ENCODE results near the gene RC3H1. TPM values are rescaled to one million over a fixed set of nuclear protein-coding genes. Genes with fewer than 3 reads are reported as not detected.

Gene RC3H1
- total RNA-seq, 1 donor from 2014 or later, result 39.4 TPM

DNA sequence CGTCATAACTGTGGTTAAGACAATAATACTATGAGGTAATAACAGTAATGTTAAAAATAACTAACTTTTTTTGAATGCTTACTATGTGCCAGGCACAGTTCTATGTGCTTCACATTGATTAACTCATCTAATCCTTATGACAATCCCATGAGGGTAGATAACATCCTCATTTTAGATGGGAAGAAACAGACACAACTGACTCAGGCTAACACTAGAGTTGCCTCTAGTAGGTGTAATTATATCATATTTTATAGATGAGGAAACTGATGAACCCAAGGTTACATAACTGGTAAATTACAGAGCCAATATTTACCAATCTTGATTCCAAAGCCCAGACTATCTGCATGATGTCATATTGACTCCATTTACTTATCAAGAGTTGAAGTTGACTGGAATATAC lies 128.5 kb downstream of the RC3H1 start:
- Mint-ChIP-seq H3K4me3 (no peak overlapping the region), H3K36me3 (peaks cover 7% of the 10 kb centered on the region), H3K4me1 (ENCODE audit: unreplicated experiment) (no peaks in the 10 kb centered on the region), H3K27me3 (no peaks in the 10 kb centered on the region), H3K9me3 (no peaks in the 10 kb centered on the region), H3K27ac (peak overlapping the region; percentile 80)
- DNase-seq (ENCODE audit: extremely low spot score, unreplicated experiment), result no peak
- TF ChIP-seq CTCF (conservative IDR thresholded peaks at IDR 0.05), result no peak

- H3K27me3 Mint-ChIP-seq, result no peaks in the 10 kb centered on the region
- no peaks in the 10 kb centered on the region for H3K9me3 Mint-ChIP-seq
- H3K27ac Mint-ChIP-seq, result no peak overlapping the region
- peaks cover 16% of the 10 kb centered on the region for H3K36me3 Mint-ChIP-seq
- no peak for DNase-seq (ENCODE audit: extremely low spot score, unreplicated experiment)
- no peak for TF ChIP-seq CTCF (conservative IDR thresholded peaks at IDR 0.05)
- no peak overlapping the region for H3K4me3 Mint-ChIP-seq
- H3K4me1 Mint-ChIP-seq (ENCODE audit: unreplicated experiment), result no peaks in the 10 kb centered on the region
These were observed 132.3 kb downstream of the RC3H1 start for GRCh38 chr1:173889885-173890284.

DNA sequence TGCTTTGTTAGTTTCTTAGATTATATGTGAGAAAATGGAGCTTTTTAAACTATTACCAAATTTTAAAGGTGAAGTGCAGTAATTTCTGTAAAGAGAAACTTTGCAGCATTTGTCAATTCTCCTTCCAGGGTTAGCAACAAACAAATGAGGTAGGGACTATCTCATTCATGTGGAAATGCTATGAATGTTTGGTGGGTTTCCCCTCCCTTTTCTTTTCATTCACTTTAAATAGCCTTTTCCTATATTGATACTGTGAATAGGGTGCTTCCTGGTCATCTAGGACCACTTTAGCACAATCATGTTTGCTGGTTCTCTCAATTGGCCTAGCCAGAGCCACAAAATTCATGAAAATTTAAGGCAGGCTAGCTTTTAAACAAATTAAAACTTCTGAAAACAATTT lies 133.4 kb downstream of the RC3H1 start:
- no peak for DNase-seq (ENCODE audit: extremely low spot score, unreplicated experiment)
- TF ChIP-seq CTCF (conservative IDR thresholded peaks at IDR 0.05), result no peak
- Mint-ChIP-seq H3K4me3 (no peak overlapping the region), H3K27ac (no peak overlapping the region), H3K9me3 (no peaks in the 10 kb centered on the region), H3K4me1 (ENCODE audit: unreplicated experiment) (no peaks in the 10 kb centered on the region), H3K36me3 (peaks cover 13% of the 10 kb centered on the region), H3K27me3 (no peaks in the 10 kb centered on the region)

- no peak overlapping the region for H3K4me3 Mint-ChIP-seq
- H3K4me1 Mint-ChIP-seq (ENCODE audit: unreplicated experiment), result no peaks in the 10 kb centered on the region
- no peaks in the 10 kb centered on the region for H3K9me3 Mint-ChIP-seq
- H3K36me3 Mint-ChIP-seq, result peaks cover 13% of the 10 kb centered on the region
- no peaks in the 10 kb centered on the region for H3K27me3 Mint-ChIP-seq
- no peak overlapping the region for H3K27ac Mint-ChIP-seq
- DNase-seq (ENCODE audit: extremely low spot score, unreplicated experiment), result no peak
- TF ChIP-seq CTCF (conservative IDR thresholded peaks at IDR 0.05), result no peak
These were observed 134.5 kb downstream of the RC3H1 start for GRCh38 chr1:173887627-173888026.

GRCh38 chr1:173886746-173887611 lies 135.2 kb downstream of the RC3H1 start:
- no peak for TF ChIP-seq CTCF (conservative IDR thresholded peaks at IDR 0.05)
- peaks cover 13% of the 10 kb centered on the region for H3K36me3 Mint-ChIP-seq
- H3K27me3 Mint-ChIP-seq, result no peaks in the 10 kb centered on the region
- no peak overlapping the region for H3K4me3 Mint-ChIP-seq
- DNase-seq (ENCODE audit: extremely low spot score, unreplicated experiment), result no peak
- no peak overlapping the region for H3K27ac Mint-ChIP-seq
- H3K4me1 Mint-ChIP-seq (ENCODE audit: unreplicated experiment), result no peaks in the 10 kb centered on the region
- no peaks in the 10 kb centered on the region for H3K9me3 Mint-ChIP-seq
